ENCODE data around the gene USP2. TPM values are rescaled to one million over a fixed set of nuclear protein-coding genes. Genes with fewer than 3 reads are reported as not detected.

Gene USP2
- total and polyA plus RNA-seq, 2 of the 4 experiments (the other 2 are of a cell fraction), result 0.18 to 0.79 TPM

- no peak overlapping the region for H2BK5ac ChIP-seq (ENCODE audit: low read depth, low read length, poor library complexity, severe bottlenecking)
- H3K23ac ChIP-seq (ENCODE audit: low read depth, low read length), result no peak overlapping the region
- no peak overlapping the region for H3K27ac ChIP-seq (ENCODE audit: insufficient read depth, low read length)
- no peak for TF ChIP-seq MXI1 (IDR thresholded peaks at IDR 0.05; ENCODE audit: borderline replicate concordance, low read depth, low read length)
- no peak for TF ChIP-seq CHD1 (IDR thresholded peaks at IDR 0.05; ENCODE audit: low read depth, low read length)
- TF ChIP-seq CTCF (conservative IDR thresholded peaks at IDR 0.05; ENCODE audit: low read depth, low read length), result no peak
- no peak for TF ChIP-seq SMC3 (IDR thresholded peaks at IDR 0.05; ENCODE audit: low read depth, low read length)
- TF ChIP-seq BHLHE40 (IDR thresholded peaks at IDR 0.05; ENCODE audit: low read depth, low read length), result no peak
- TF ChIP-seq RAD21 (IDR thresholded peaks at IDR 0.05; ENCODE audit: low read length), result no peak
- TF ChIP-seq ELK1 (IDR thresholded peaks at IDR 0.05; ENCODE audit: borderline replicate concordance, low read depth, low read length), result no peak
- no peak for TF ChIP-seq MAFK (IDR thresholded peaks at IDR 0.05; ENCODE audit: low read depth, low read length)
- TF ChIP-seq NFE2L2 (IDR thresholded peaks at IDR 0.05; ENCODE audit: low read depth, low read length), result no peak
- no peak for TF ChIP-seq RCOR1 (IDR thresholded peaks at IDR 0.05; ENCODE audit: insufficient replicate concordance, low read length)
- no peak for TF ChIP-seq MAZ (IDR thresholded peaks at IDR 0.05; ENCODE audit: borderline replicate concordance, low read depth, low read length)
- no peak for TF ChIP-seq FOS (IDR thresholded peaks at IDR 0.05; ENCODE audit: low read depth, low read length)
- no peak for TF ChIP-seq RFX5 (IDR thresholded peaks at IDR 0.05; ENCODE audit: low read depth, low read length)
- TF ChIP-seq POLR2A (IDR thresholded peaks at IDR 0.05; ENCODE audit: low read depth, low read length), result no peak
- no peak for TF ChIP-seq USF2 (IDR thresholded peaks at IDR 0.05; ENCODE audit: low read depth, low read length)
- TF ChIP-seq CEBPB (IDR thresholded peaks at IDR 0.05; ENCODE audit: low read depth, low read length), result no peak
- no peak overlapping the region for H3K4me3 ChIP-seq (ENCODE audit: insufficient read depth, low read depth, low read length)
- no peak overlapping the region for H3K14ac ChIP-seq (replicated peaks; ENCODE audit: low read depth, low read length)
- DNase-seq (no peak), ATAC-seq (ENCODE audit: low read depth) (no peak)
- H2AK5ac ChIP-seq (ENCODE audit: low read depth, low read length), result no peak overlapping the region
- H4K8ac ChIP-seq (ENCODE audit: low read depth in 2 of 2, low read length in 2 of 2), result no peak overlapping the region
- no peak overlapping the region for H2AK9ac ChIP-seq (replicated peaks; ENCODE audit: low read depth, low read length, poor library complexity)
- 50% methylated on average over 2 of the region's 4 CpGs; no CpG with 5 or more reads in 1 of the 2 experiments for WGBS, 2 experiments (ENCODE audit: extremely low coverage in 2 of 2, insufficient read length in 1 of 2)
- peaks cover 10 to 25% of the 10 kb centered on the region in 2 experiments; a peak in 3 of 4 replicates for H3K79me1 ChIP-seq (ENCODE audit: low read depth in 1 of 2, low read length in 2 of 2)
- no peak overlapping the region for H2BK20ac ChIP-seq (ENCODE audit: low read depth, low read length)
- POLR2A ChIA-PET (ENCODE audit: unreplicated experiment), result no interaction called here
- CTCF ChIA-PET, result no interaction called here
- H3K9ac ChIP-seq (ENCODE audit: low read depth, low read length), result no peak overlapping the region
- no TSS peak for BruUV-seq (replicated peaks)
- peaks cover 14% of the 10 kb centered on the region for H3K9me1 ChIP-seq (ENCODE audit: insufficient read depth, low read length)
- H3K18ac ChIP-seq (ENCODE audit: low read depth, low read length), result no peak overlapping the region
- dilution Hi-C loops (cut with HindIII; ENCODE audit: low sequenced_read_pairs, unreplicated experiment), result no loop called here
- intact Hi-C loops (cut with micrococcal nuclease), result no loop called here
- no peak overlapping the region for H2BK120ac ChIP-seq (ENCODE audit: low read depth, low read length)
- H4K5ac ChIP-seq (ENCODE audit: low read depth, low read length), result no peak overlapping the region
- no peak overlapping the region for H4K91ac ChIP-seq (ENCODE audit: insufficient read depth, low read depth, low read length)
- H3K56ac ChIP-seq (ENCODE audit: extremely low read depth, insufficient read depth, low read length), result no peak overlapping the region
- H2AFZ ChIP-seq (replicated peaks; ENCODE audit: low read length, poor library complexity), result no peak overlapping the region
- H2BK15ac ChIP-seq (ENCODE audit: low read depth, low read length), result no peak overlapping the region
- H3K4ac ChIP-seq (ENCODE audit: low read depth, low read length), result no peak overlapping the region
- no peaks in the 10 kb centered on the region for H3K9me3 ChIP-seq (ENCODE audit: control insufficient read depth, insufficient read depth, low read length)
- no peaks in the 10 kb centered on the region for H4K20me1 ChIP-seq (ENCODE audit: insufficient read depth, low read length)
- H3K4me1 ChIP-seq (ENCODE audit: control insufficient read depth, insufficient read depth, low read length), result peaks cover 12% of the 10 kb centered on the region; the same call in 1 of the 2 replicates
- no peak overlapping the region for H3K4me2 ChIP-seq (ENCODE audit: low read depth, low read length)
- peaks cover 2% of the 10 kb centered on the region; the same call in 1 of the 2 replicates for H3K36me3 ChIP-seq (ENCODE audit: control insufficient read depth, insufficient read depth, low read length)
- in situ Hi-C loops (cut with MboI; ENCODE audit: low sequenced_read_pairs), result no loop called here
- H3K27me3 ChIP-seq (ENCODE audit: control insufficient read depth, insufficient read depth, low read length), result no peaks in the 10 kb centered on the region
These were observed 49.3 kb downstream of the USP2 start for GRCh38 chr11:119332111-119332765.

Measured in IMR-90 (cell line).